Measurements from ENCODE around the gene FTHL17.

DNA sequence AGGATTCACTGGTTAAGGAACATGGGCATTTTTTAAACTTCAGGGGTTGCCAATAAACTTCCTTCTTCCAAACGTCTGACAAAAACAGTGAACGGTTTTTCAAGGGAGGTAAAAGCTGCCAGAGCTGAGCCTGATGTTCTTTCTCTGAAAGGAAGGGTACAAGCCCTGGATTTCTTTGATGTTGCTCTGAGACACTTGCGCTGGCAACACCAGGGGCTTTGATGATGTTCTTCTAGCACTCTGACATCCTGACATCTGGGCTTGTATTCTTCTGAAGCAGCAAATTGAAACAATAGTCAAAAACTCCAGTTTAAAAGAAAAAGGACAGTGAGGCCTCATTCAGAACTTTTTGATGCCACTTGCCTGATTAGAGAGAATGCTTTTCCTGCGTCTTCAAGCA lies 11.8 kb downstream of the FTHL17 start:
- TF ChIP-seq EZH2 (IDR thresholded peaks at IDR 0.05) (no peak), POLR2AphosphoS5 (IDR thresholded peaks at IDR 0.05; ENCODE audit: borderline replicate concordance, low read depth, low read length) (no peak)

Data from SK-N-MC (cell line).